Right atrium auricular region (tissue), 2 donors: ENCODE measurements around the gene GJA3. TPM values are rescaled to one million over a fixed set of nuclear protein-coding genes. Genes with fewer than 3 reads are reported as not detected.
A peak's percentile ranks its signal among the peaks of the same experiment; 100 is the strongest.
"Not testable (repeated sequence)": the region's sequence is repeated elsewhere in the genome, so short reads cannot be mapped to it uniquely, and the experiment has no call there.

Experiments
- DNase-seq: peaks from one replicate; pipeline ENCODE4 v3.0.0-alpha.2; 2019; ENCODE audit warnings: low spot score
- H3K27ac ChIP-seq, 2 donors: fragments of 200-600 bp; sonication (generic); 1 replicate in 1 of 2; 2 replicates in 1 of 2; pipeline ENCODE4 v1.5.1; 2016 to 2019
- H3K27me3 ChIP-seq, 2 donors: fragments of 200-600 bp; sonication (generic); one replicate each; pipeline versions ENCODE4 v1.5.1 to v1.6.0; 2017 to 2019
- H3K36me3 ChIP-seq: fragments of 200-600 bp; sonication (generic); one replicate; pipeline ENCODE4 v1.5.1; 2016
- H3K4me1 ChIP-seq, 2 donors: fragments of 200-600 bp; sonication (generic); one replicate each; pipeline versions ENCODE4 v1.5.1 to v1.6.0; 2017 to 2019
- H3K4me3 ChIP-seq, 2 donors: fragments of 200-600 bp; sonication (generic); 1 replicate in 1 of 2; 2 replicates in 1 of 2; pipeline ENCODE4 v1.5.1; 2017 to 2019; ENCODE audit warnings: mild to moderate bottlenecking in 1 of 2, moderate library complexity in 1 of 2
- H3K9me3 ChIP-seq, 2 donors: fragments of 200-600 bp; sonication (generic); one replicate each; pipeline ENCODE4 v1.5.1; 2019
- CTCF ChIP-seq, 2 donors: fragments of 200-600 bp; sonication (generic); IDR thresholded peaks; one replicate each; pipeline ENCODE4 v1.5.1; 2019; ENCODE audit warnings: antibody characterized with exemption in 2 of 2
- total RNA-seq, 2 donors: library from RNA; depleted of rRNA; stranded (reverse); fragments of >200 nt; gene quantifications; one replicate each; pipeline ENCODE4 v1.1.0, GENCODE V29; 2016

Gene GJA3
- total RNA-seq, 2 donors from 2014 or later = 3.2 to 8.5 TPM

GRCh38 chr13:20161275-20161950 is 561 bp upstream of the GJA3 start:
- peak; percentile 42 for DNase-seq
- Histone ChIP-seq H3K4me3 (peak overlapping the region; percentile 53 to 66), H3K27ac (peak overlapping the region; percentile 71 to 82), H3K36me3 (no peaks in the 10 kb centered on the region), H3K27me3 (peaks cover 4 to 6% of the 10 kb centered on the region in 2 donors), H3K4me1 (peaks cover 0 to 27% of the 10 kb centered on the region in 2 donors), H3K9me3 (no peaks in the 10 kb centered on the region)
- no peak for TF ChIP-seq CTCF (IDR thresholded peaks at IDR 0.05)

GRCh38 chr13:20159646-20160305 is 1.1 kb downstream of the GJA3 start:
- H3K4me1 ChIP-seq = peaks cover 0 to 27% of the 10 kb centered on the region in 2 donors
- H3K9me3 ChIP-seq = no peaks in the 10 kb centered on the region
- no peak for TF ChIP-seq CTCF (IDR thresholded peaks at IDR 0.05)
- peak; percentile 43 for DNase-seq
- H3K4me3 ChIP-seq = peak overlapping the region; percentile 53 to 66
- peaks cover 4 to 6% of the 10 kb centered on the region in 2 donors for H3K27me3 ChIP-seq
- no peaks in the 10 kb centered on the region for H3K36me3 ChIP-seq
- peak overlapping the region; percentile 71 to 82 for H3K27ac ChIP-seq

GRCh38 chr13:20157151-20157796 is 3.6 kb downstream of the GJA3 start:
- DNase-seq = peak; percentile 40
- Histone ChIP-seq H3K27ac (no peak overlapping the region), H3K4me3 (no peak overlapping the region), H3K36me3 (no peaks in the 10 kb centered on the region), H3K27me3 (peaks cover 4 to 6% of the 10 kb centered on the region in 2 donors), H3K4me1 (peaks cover 0 to 23% of the 10 kb centered on the region in 2 donors), H3K9me3 (no peaks in the 10 kb centered on the region)
- no peak for TF ChIP-seq CTCF (IDR thresholded peaks at IDR 0.05)

GRCh38 chr13:20156702-20157101 is 4.2 kb downstream of the GJA3 start:
- Histone ChIP-seq H3K27me3 (peaks cover 4 to 6% of the 10 kb centered on the region in 2 donors), H3K4me3 (no peak overlapping the region), H3K36me3 (no peaks in the 10 kb centered on the region), H3K4me1 (peaks cover 0 to 18% of the 10 kb centered on the region in 2 donors), H3K27ac (no peak overlapping the region), H3K9me3 (no peaks in the 10 kb centered on the region)
- DNase-seq = no peak
- no peak for TF ChIP-seq CTCF (IDR thresholded peaks at IDR 0.05)

GRCh38 chr13:20153290-20153689 is 7.6 kb downstream of the GJA3 start:
- not testable (repeated sequence) for H3K27ac ChIP-seq, H3K4me3 ChIP-seq, H3K36me3 ChIP-seq, DNase-seq, H3K27me3 ChIP-seq, H3K9me3 ChIP-seq
- H3K4me1 ChIP-seq = peaks cover 0 to 21% of the 10 kb centered on the region in 2 donors

- H3K36me3 ChIP-seq = no peaks in the 10 kb centered on the region
- no peaks in the 10 kb centered on the region for H3K27me3 ChIP-seq
- H3K9me3 ChIP-seq = no peaks in the 10 kb centered on the region
- DNase-seq = no peak
- no peak for TF ChIP-seq CTCF (IDR thresholded peaks at IDR 0.05)
- H3K4me1 ChIP-seq = peaks cover 0 to 21% of the 10 kb centered on the region in 2 donors
- no peak overlapping the region for H3K4me3 ChIP-seq
- no peak overlapping the region for H3K27ac ChIP-seq
These were observed 9.2 kb downstream of the GJA3 start for GRCh38 chr13:20151612-20152011.
